ENCODE results near the gene UGGT2.
"Not testable (repeated sequence)": the region's sequence is repeated elsewhere in the genome, so short reads cannot be mapped to it uniquely, and the experiment has no call there.

Gene UGGT2

GRCh38 chr13:95937714-95938320, 115.4 kb downstream of the UGGT2 start:
- H3K36me3 ChIP-seq (ENCODE audit: control insufficient read depth, insufficient read depth, low read length), result no peaks in the 10 kb centered on the region
- no peak for DNase-seq

GRCh38 chr13:95931300-95932025, 121.7 kb downstream of the UGGT2 start:
- Histone ChIP-seq H3K4me1 (ENCODE audit: control insufficient read depth, insufficient read depth, low read length, poor library complexity, severe bottlenecking) (no peaks in the 10 kb centered on the region), H3K9me3 (ENCODE audit: control insufficient read depth, low read length) (no peaks in the 10 kb centered on the region), H3K4me3 (ENCODE audit: insufficient read depth, low read depth, low read length, poor library complexity, severe bottlenecking) (no peak overlapping the region), H3K36me3 (ENCODE audit: control insufficient read depth, insufficient read depth, low read length) (no peaks in the 10 kb centered on the region), H3K27me3 (replicated peaks; ENCODE audit: control insufficient read depth, insufficient read depth, low read length, poor library complexity, severe bottlenecking) (no peaks in the 10 kb centered on the region), H3K27ac (ENCODE audit: insufficient read depth, low read length, poor library complexity, severe bottlenecking) (no peak overlapping the region)
- no peak for DNase-seq

More at GRCh38 chr13:95937714-95938320, 115.4 kb downstream of the UGGT2 start:
- Histone ChIP-seq H3K27ac (ENCODE audit: insufficient read depth, low read length, poor library complexity, severe bottlenecking) (no peak overlapping the region), H3K27me3 (replicated peaks; ENCODE audit: control insufficient read depth, insufficient read depth, low read length, poor library complexity, severe bottlenecking) (no peaks in the 10 kb centered on the region), H3K9me3 (ENCODE audit: control insufficient read depth, low read length) (no peaks in the 10 kb centered on the region), H3K4me3 (ENCODE audit: insufficient read depth, low read depth, low read length, poor library complexity, severe bottlenecking) (no peak overlapping the region), H3K4me1 (ENCODE audit: control insufficient read depth, insufficient read depth, low read length, poor library complexity, severe bottlenecking) (no peaks in the 10 kb centered on the region)

- Histone ChIP-seq H3K27ac (ENCODE audit: insufficient read depth, low read length, poor library complexity, severe bottlenecking) (no peak overlapping the region), H3K4me3 (ENCODE audit: insufficient read depth, low read depth, low read length, poor library complexity, severe bottlenecking) (no peak overlapping the region), H3K4me1 (ENCODE audit: control insufficient read depth, insufficient read depth, low read length, poor library complexity, severe bottlenecking) (no peaks in the 10 kb centered on the region), H3K9me3 (ENCODE audit: control insufficient read depth, low read length) (no peaks in the 10 kb centered on the region), H3K27me3 (replicated peaks; ENCODE audit: control insufficient read depth, insufficient read depth, low read length, poor library complexity, severe bottlenecking) (no peaks in the 10 kb centered on the region), H3K36me3 (ENCODE audit: control insufficient read depth, insufficient read depth, low read length) (no peaks in the 10 kb centered on the region)
- DNase-seq, result no peak
Observed at GRCh38 chr13:95929430-95929829, 123.8 kb downstream of the UGGT2 start.

GRCh38 chr13:95928367-95928906, 124.8 kb downstream of the UGGT2 start:
- DNase-seq; H3K27ac ChIP-seq (ENCODE audit: insufficient read depth, low read length, poor library complexity, severe bottlenecking): not testable (repeated sequence)

DNA sequence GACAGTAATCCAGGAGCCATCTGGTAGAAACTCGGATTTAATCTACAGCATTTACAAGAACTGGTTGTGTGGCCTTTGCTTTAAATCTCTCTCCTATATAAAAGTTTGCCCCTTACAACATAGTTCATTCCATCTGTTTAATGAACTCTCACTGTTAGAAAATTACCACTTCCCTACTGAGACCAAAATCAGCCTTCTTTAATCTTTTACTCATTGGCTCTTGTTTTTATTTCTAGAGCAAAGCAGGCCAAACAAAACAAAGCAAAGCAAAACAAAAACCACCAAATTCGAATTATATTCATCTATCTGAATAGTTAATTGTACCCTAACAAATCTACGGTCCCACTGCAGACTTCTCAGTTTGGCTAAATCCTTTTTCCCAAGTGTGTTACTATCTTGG, 127.0 kb downstream of the UGGT2 start:
- DNase-seq, result no peak
- no peaks in the 10 kb centered on the region for H3K36me3 ChIP-seq (ENCODE audit: control insufficient read depth, insufficient read depth, low read length)
- no peaks in the 10 kb centered on the region for H3K9me3 ChIP-seq (ENCODE audit: control insufficient read depth, low read length)
- no peaks in the 10 kb centered on the region for H3K4me1 ChIP-seq (ENCODE audit: control insufficient read depth, insufficient read depth, low read length, poor library complexity, severe bottlenecking)
- H3K27ac ChIP-seq (ENCODE audit: insufficient read depth, low read length, poor library complexity, severe bottlenecking), result no peak overlapping the region
- H3K27me3 ChIP-seq (replicated peaks; ENCODE audit: control insufficient read depth, insufficient read depth, low read length, poor library complexity, severe bottlenecking), result no peaks in the 10 kb centered on the region
- no peak overlapping the region for H3K4me3 ChIP-seq (ENCODE audit: insufficient read depth, low read depth, low read length, poor library complexity, severe bottlenecking)

More at GRCh38 chr13:95928367-95928906, 124.8 kb downstream of the UGGT2 start:
- not testable (repeated sequence) for H3K9me3 ChIP-seq (ENCODE audit: control insufficient read depth, low read length); H3K4me1 ChIP-seq (ENCODE audit: control insufficient read depth, insufficient read depth, low read length, poor library complexity, severe bottlenecking); H3K27me3 ChIP-seq (replicated peaks; ENCODE audit: control insufficient read depth, insufficient read depth, low read length, poor library complexity, severe bottlenecking); H3K36me3 ChIP-seq (ENCODE audit: control insufficient read depth, insufficient read depth, low read length); H3K4me3 ChIP-seq (ENCODE audit: insufficient read depth, low read depth, low read length, poor library complexity, severe bottlenecking)

GRCh38 chr13:95924389-95924994, 128.7 kb downstream of the UGGT2 start:
- no peaks in the 10 kb centered on the region for H3K4me1 ChIP-seq (ENCODE audit: control insufficient read depth, insufficient read depth, low read length, poor library complexity, severe bottlenecking)
- H3K27ac ChIP-seq (ENCODE audit: insufficient read depth, low read length, poor library complexity, severe bottlenecking), result no peak overlapping the region
- no peaks in the 10 kb centered on the region for H3K9me3 ChIP-seq (ENCODE audit: control insufficient read depth, low read length)
- no peaks in the 10 kb centered on the region for H3K36me3 ChIP-seq (ENCODE audit: control insufficient read depth, insufficient read depth, low read length)
- H3K4me3 ChIP-seq (ENCODE audit: insufficient read depth, low read depth, low read length, poor library complexity, severe bottlenecking), result no peak overlapping the region
- no peaks in the 10 kb centered on the region for H3K27me3 ChIP-seq (replicated peaks; ENCODE audit: control insufficient read depth, insufficient read depth, low read length, poor library complexity, severe bottlenecking)
- no peak for DNase-seq

GRCh38 chr13:95921485-95921884, 131.7 kb downstream of the UGGT2 start:
- Histone ChIP-seq H3K4me1 (ENCODE audit: control insufficient read depth, insufficient read depth, low read length, poor library complexity, severe bottlenecking) (no peaks in the 10 kb centered on the region), H3K27me3 (replicated peaks; ENCODE audit: control insufficient read depth, insufficient read depth, low read length, poor library complexity, severe bottlenecking) (no peaks in the 10 kb centered on the region), H3K9me3 (ENCODE audit: control insufficient read depth, low read length) (no peaks in the 10 kb centered on the region), H3K27ac (ENCODE audit: insufficient read depth, low read length, poor library complexity, severe bottlenecking) (no peak overlapping the region), H3K36me3 (ENCODE audit: control insufficient read depth, insufficient read depth, low read length) (no peaks in the 10 kb centered on the region), H3K4me3 (ENCODE audit: insufficient read depth, low read depth, low read length, poor library complexity, severe bottlenecking) (no peak overlapping the region)
- no peak for DNase-seq

DNA sequence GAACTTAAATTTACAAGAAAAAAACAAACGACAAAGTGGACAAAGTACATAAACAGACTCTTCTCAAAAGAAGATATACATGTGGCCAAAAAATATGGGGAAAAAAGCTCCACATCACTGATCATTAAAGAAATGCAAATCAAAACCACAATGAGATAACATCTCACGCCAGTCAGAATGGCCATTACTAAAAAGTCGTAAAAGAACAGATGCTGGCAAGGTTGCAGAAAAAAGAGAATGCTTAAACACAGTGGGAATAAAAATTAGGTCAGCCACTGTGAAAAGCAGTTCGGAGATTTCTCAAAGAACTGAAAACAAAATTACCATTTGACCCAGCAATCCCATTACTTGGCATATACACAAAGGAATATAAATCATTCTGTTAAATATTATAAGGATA, 132.7 kb downstream of the UGGT2 start:
- no peak overlapping the region for H3K27ac ChIP-seq (ENCODE audit: insufficient read depth, low read length, poor library complexity, severe bottlenecking)
- H3K27me3 ChIP-seq (replicated peaks; ENCODE audit: control insufficient read depth, insufficient read depth, low read length, poor library complexity, severe bottlenecking), result no peaks in the 10 kb centered on the region
- no peak for DNase-seq
- no peaks in the 10 kb centered on the region for H3K9me3 ChIP-seq (ENCODE audit: control insufficient read depth, low read length)
- no peak overlapping the region for H3K4me3 ChIP-seq (ENCODE audit: insufficient read depth, low read depth, low read length, poor library complexity, severe bottlenecking)
- no peaks in the 10 kb centered on the region for H3K36me3 ChIP-seq (ENCODE audit: control insufficient read depth, insufficient read depth, low read length)
- no peaks in the 10 kb centered on the region for H3K4me1 ChIP-seq (ENCODE audit: control insufficient read depth, insufficient read depth, low read length, poor library complexity, severe bottlenecking)

DNA sequence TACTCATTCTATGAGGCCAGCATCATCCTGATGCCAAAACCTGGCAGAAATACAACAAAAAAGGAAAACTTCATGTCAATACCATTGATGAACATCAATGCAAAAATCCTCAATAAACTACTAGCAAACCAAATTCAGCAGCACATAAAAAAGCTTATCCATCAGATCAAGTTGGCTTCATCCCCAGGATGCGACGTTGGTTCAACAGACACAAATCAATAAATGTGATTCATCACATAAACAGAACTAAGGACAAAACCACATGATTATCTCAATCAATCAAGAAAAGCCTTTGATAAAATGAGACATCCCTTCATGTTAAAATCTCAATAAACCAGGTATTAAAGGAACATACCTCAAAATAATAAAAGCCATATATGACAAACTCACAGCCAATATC, 134.3 kb downstream of the UGGT2 start:
- Histone ChIP-seq H3K4me1 (ENCODE audit: control insufficient read depth, insufficient read depth, low read length, poor library complexity, severe bottlenecking) (no peaks in the 10 kb centered on the region), H3K27ac (ENCODE audit: insufficient read depth, low read length, poor library complexity, severe bottlenecking) (no peak overlapping the region), H3K9me3 (ENCODE audit: control insufficient read depth, low read length) (no peaks in the 10 kb centered on the region), H3K27me3 (replicated peaks; ENCODE audit: control insufficient read depth, insufficient read depth, low read length, poor library complexity, severe bottlenecking) (no peaks in the 10 kb centered on the region), H3K36me3 (ENCODE audit: control insufficient read depth, insufficient read depth, low read length) (no peaks in the 10 kb centered on the region), H3K4me3 (ENCODE audit: insufficient read depth, low read depth, low read length, poor library complexity, severe bottlenecking) (no peak overlapping the region)
- no peak for DNase-seq

DNA sequence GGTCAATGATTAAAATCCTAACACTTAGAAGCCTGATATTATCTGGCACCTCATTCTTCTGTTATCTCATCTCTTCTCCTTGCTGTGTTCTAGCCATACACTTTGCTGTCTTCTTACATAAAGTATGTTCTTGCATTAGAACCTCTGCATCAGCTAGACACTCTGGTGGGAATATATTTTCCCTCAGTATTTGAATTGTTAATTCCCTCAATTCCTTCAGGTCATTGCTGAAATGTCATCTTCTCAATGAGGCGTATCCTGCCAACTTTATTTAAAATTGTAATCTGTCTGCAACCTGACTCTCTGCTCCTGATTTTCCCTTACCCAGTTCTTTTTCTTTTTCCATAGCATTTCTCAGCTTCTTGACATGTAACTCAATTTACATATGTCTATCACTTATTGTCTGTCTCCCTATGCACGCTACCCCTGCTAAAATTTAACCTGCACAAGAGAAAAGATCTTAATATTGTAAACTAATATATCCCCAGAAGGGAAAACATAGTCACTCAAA, 138.2 kb downstream of the UGGT2 start:
- no peaks in the 10 kb centered on the region for H3K27me3 ChIP-seq (replicated peaks; ENCODE audit: control insufficient read depth, insufficient read depth, low read length, poor library complexity, severe bottlenecking)
- no peaks in the 10 kb centered on the region for H3K9me3 ChIP-seq (ENCODE audit: control insufficient read depth, low read length)
- no peak overlapping the region for H3K27ac ChIP-seq (ENCODE audit: insufficient read depth, low read length, poor library complexity, severe bottlenecking)
- no peak overlapping the region for H3K4me3 ChIP-seq (ENCODE audit: insufficient read depth, low read depth, low read length, poor library complexity, severe bottlenecking)
- no peak for DNase-seq
- H3K4me1 ChIP-seq (ENCODE audit: control insufficient read depth, insufficient read depth, low read length, poor library complexity, severe bottlenecking), result no peaks in the 10 kb centered on the region
- H3K36me3 ChIP-seq (ENCODE audit: control insufficient read depth, insufficient read depth, low read length), result no peaks in the 10 kb centered on the region

Data from effector memory CD4-positive, alpha-beta T cell (primary cell).